Measurements from ENCODE around the gene LUZP2.

LUZP2 gene

DNA sequence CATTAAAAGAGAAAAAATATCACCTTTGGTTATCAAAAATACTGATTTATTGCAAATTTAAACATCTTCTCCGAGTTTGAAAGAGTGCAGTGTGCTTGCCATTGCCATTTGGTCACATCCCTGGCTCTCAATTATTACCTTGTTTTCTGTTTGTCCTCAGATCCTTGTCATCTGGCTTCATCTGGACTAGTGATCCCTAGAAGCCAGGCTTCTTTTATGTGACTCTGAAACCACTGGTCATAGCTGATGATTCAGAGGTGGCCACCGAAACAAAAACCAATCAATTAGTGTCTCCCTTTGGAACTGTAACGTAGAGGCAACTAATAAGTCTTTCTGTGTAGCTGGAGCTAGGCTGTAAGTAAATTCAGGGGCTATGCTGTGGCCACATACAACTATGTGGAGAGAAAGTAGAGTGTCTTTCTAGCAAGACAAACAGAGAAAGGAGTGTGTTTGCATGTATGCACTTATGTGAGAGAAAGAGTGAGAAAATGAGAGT, 237.9 kb downstream of the LUZP2 start:
- no peaks in the 10 kb centered on the region for H3K27me3 ChIP-seq (ENCODE audit: control insufficient read depth in 5 of 5, insufficient read depth in 4 of 5, low read length in 5 of 5)
- H3K36me3 ChIP-seq (ENCODE audit: control insufficient read depth in 5 of 5, insufficient read depth in 5 of 5, low read length in 5 of 5) = no peaks in the 10 kb centered on the region
- no peaks in the 10 kb centered on the region for H3K9me3 ChIP-seq (ENCODE audit: control insufficient read depth in 5 of 5, low read length in 5 of 5)
- no peak overlapping the region for H3K9ac ChIP-seq (ENCODE audit: low read length in 5 of 5)
- H3K4me3 ChIP-seq (ENCODE audit: low read depth in 1 of 5, low read length in 5 of 5) = no peak overlapping the region
- no peak overlapping the region for H3K27ac ChIP-seq (ENCODE audit: low read depth, low read length)
- H3K4me1 ChIP-seq (ENCODE audit: control insufficient read depth in 5 of 5, insufficient read depth in 5 of 5, low read length in 5 of 5) = no peaks in the 10 kb centered on the region

DNA sequence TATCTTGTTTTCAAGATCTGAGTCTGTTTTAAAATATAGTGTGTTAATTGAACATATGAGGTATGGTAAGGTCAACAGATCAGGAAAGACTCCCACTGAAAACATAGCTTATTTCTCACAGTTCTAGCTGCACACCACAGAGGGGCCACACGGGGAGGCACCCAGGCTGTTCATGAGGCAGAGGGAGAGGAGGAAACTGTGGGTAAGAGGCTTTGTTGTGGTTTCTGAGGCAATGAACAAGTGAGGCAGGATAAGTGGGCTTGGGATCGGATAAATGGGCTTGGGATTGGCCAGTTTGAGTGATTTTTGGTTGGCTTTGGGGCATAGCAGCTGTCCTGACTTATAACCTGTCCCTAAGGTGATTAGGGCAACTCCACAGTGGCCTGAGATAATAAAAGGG, 242.1 kb downstream of the LUZP2 start:
- Histone ChIP-seq H3K9me3 (ENCODE audit: control insufficient read depth in 5 of 5, low read length in 5 of 5) (no peaks in the 10 kb centered on the region), H3K36me3 (ENCODE audit: control insufficient read depth in 5 of 5, insufficient read depth in 5 of 5, low read length in 5 of 5) (no peaks in the 10 kb centered on the region), H3K4me3 (ENCODE audit: low read depth in 1 of 5, low read length in 5 of 5) (no peak overlapping the region)

DNA sequence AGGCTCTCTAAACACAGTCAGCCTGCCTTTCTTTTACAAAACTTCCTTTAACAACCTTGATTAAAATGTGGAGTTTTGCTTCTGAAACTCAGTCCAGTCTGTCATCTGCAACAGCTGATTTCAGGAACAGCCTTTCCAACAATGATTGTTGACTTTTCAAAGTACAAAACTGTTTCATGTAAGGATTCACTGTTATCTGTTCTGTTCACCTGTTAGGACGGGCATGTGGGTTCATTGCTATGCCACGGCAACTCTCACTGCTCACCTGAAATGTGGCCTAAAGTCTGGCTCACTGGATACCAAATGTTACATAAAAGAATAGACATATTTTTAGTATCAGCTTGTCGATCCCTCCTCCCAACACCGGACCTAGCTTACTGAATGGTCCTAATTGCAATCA, 242.8 kb downstream of the LUZP2 start:
- Histone ChIP-seq H3K9me3 (ENCODE audit: control insufficient read depth in 5 of 5, low read length in 5 of 5) (no peaks in the 10 kb centered on the region), H3K27ac (ENCODE audit: low read depth, low read length) (no peak overlapping the region), H3K27me3 (ENCODE audit: control insufficient read depth in 5 of 5, insufficient read depth in 4 of 5, low read length in 5 of 5) (no peaks in the 10 kb centered on the region), H3K9ac (ENCODE audit: low read length in 5 of 5) (no peak overlapping the region), H3K36me3 (ENCODE audit: control insufficient read depth in 5 of 5, insufficient read depth in 5 of 5, low read length in 5 of 5) (no peaks in the 10 kb centered on the region), H3K4me1 (ENCODE audit: control insufficient read depth in 5 of 5, insufficient read depth in 5 of 5, low read length in 5 of 5) (no peaks in the 10 kb centered on the region), H3K4me3 (ENCODE audit: low read depth in 1 of 5, low read length in 5 of 5) (no peak overlapping the region)

More for the DNA sequence above, 242.1 kb downstream of the LUZP2 start:
- no peak overlapping the region for H3K9ac ChIP-seq (ENCODE audit: low read length in 5 of 5)
- no peaks in the 10 kb centered on the region for H3K4me1 ChIP-seq (ENCODE audit: control insufficient read depth in 5 of 5, insufficient read depth in 5 of 5, low read length in 5 of 5)
- H3K27ac ChIP-seq (ENCODE audit: low read depth, low read length) = no peak overlapping the region
- no peaks in the 10 kb centered on the region for H3K27me3 ChIP-seq (ENCODE audit: control insufficient read depth in 5 of 5, insufficient read depth in 4 of 5, low read length in 5 of 5)

DNA sequence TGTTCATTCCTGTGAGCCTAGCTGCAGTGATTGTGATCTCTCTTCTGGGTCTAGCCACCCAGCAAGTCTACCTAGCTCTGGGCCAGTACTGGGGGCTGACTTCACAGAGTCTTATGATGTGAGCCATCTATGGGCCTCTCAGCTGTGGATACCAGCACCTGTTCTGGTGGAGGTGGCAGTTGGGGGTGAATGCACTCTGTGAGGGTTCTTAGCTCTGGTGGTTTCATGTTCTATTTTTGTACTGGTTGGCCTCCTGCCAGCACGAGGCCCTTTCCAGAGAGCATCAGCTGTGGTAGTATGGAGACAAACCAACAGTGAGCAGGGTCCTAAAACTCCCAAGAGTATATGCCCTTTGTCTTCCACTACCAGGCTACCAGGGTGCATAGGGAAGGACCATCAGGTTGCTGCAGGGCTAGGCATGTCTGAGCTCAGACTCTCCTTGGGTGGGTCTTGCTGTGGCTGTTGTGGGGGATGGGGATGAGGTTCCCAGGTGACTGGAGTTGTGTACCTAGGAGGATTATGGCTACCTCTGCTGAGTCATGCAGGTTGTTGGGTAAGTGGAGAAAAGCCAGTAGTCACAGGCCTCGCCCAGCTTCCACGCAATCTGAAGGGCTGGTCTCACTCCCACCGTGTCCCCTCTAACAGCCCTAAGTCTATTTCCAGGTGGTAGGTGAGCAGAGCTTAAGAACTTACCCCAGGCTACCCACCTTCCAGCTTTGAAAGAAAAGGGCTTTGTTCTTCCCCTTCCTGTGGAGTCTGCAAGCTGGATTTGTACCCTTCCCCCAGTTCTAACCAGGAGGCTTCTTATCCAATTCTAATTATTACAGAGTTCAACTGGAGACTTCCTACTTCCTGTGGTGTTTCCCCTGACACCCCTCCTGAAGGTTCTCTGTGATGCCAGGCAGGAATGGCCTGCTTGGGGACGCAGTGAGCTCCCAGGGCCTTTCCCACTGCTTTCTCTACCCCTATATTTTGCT, 250.7 kb downstream of the LUZP2 start:
- Histone ChIP-seq H3K9ac (ENCODE audit: low read length in 5 of 5) (no peak overlapping the region), H3K36me3 (ENCODE audit: control insufficient read depth in 5 of 5, insufficient read depth in 5 of 5, low read length in 5 of 5) (no peaks in the 10 kb centered on the region), H3K27ac (ENCODE audit: low read depth, low read length) (no peak overlapping the region), H3K4me3 (ENCODE audit: low read depth in 1 of 5, low read length in 5 of 5) (no peak overlapping the region), H3K9me3 (ENCODE audit: control insufficient read depth in 5 of 5, low read length in 5 of 5) (no peaks in the 10 kb centered on the region), H3K27me3 (ENCODE audit: control insufficient read depth in 5 of 5, insufficient read depth in 4 of 5, low read length in 5 of 5) (no peaks in the 10 kb centered on the region), H3K4me1 (ENCODE audit: control insufficient read depth in 5 of 5, insufficient read depth in 5 of 5, low read length in 5 of 5) (no peaks in the 10 kb centered on the region)

DNA sequence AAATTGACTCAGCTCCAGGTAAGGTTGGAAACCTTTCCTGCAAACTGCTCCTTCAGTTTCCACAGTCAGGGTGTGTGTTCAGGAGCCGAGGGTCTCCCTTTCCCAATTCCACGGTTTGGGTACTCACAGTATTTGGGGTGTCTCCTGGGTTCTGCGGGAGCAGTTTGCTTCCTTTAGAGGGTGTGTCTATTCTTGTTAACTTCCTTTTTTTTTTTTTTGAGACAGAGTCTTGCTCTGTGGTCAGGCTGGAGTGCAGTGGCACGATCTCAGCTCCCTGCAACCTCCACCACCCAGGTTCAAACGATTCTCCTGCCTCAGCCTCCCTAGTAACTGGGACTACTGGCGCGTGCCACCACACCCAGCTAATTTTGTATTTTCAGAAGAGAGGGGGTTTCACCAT, 251.4 kb downstream of the LUZP2 start:
- no peaks in the 10 kb centered on the region for H3K27me3 ChIP-seq (ENCODE audit: control insufficient read depth in 5 of 5, insufficient read depth in 4 of 5, low read length in 5 of 5)
- no peaks in the 10 kb centered on the region for H3K9me3 ChIP-seq (ENCODE audit: control insufficient read depth in 5 of 5, low read length in 5 of 5)
- H3K36me3 ChIP-seq (ENCODE audit: control insufficient read depth in 5 of 5, insufficient read depth in 5 of 5, low read length in 5 of 5) = no peaks in the 10 kb centered on the region
- H3K4me1 ChIP-seq (ENCODE audit: control insufficient read depth in 5 of 5, insufficient read depth in 5 of 5, low read length in 5 of 5) = no peaks in the 10 kb centered on the region
- H3K9ac ChIP-seq (ENCODE audit: low read length in 5 of 5) = no peak overlapping the region
- no peak overlapping the region for H3K4me3 ChIP-seq (ENCODE audit: low read depth in 1 of 5, low read length in 5 of 5)
- no peak overlapping the region for H3K27ac ChIP-seq (ENCODE audit: low read depth, low read length)

DNA sequence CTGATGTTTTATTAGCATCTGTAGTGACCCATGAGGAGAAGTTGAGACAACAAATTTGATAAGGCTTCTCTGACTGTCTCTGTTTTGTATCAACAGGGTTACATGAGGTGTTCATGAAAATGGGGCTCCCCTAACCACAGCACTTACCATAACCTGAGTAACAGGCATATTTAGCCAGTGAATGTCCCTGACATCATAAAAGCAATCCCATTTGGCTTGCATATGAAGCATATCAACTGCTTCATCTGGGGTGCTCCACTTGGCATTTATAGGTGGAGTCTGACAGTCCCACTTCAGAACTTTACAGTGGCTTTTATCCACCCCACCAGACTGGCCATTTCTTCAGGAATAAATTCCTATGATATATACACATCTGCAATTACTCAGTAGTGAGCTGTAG, 257.6 kb downstream of the LUZP2 start:
- no peaks in the 10 kb centered on the region for H3K4me1 ChIP-seq (ENCODE audit: control insufficient read depth in 5 of 5, insufficient read depth in 5 of 5, low read length in 5 of 5)
- no peaks in the 10 kb centered on the region for H3K27me3 ChIP-seq (ENCODE audit: control insufficient read depth in 5 of 5, insufficient read depth in 4 of 5, low read length in 5 of 5)
- H3K9ac ChIP-seq (ENCODE audit: low read length in 5 of 5) = no peak overlapping the region
- no peak overlapping the region for H3K27ac ChIP-seq (ENCODE audit: low read depth, low read length)
- H3K4me3 ChIP-seq (ENCODE audit: low read depth in 1 of 5, low read length in 5 of 5) = no peak overlapping the region
- H3K36me3 ChIP-seq (ENCODE audit: control insufficient read depth in 5 of 5, insufficient read depth in 5 of 5, low read length in 5 of 5) = no peaks in the 10 kb centered on the region
- no peaks in the 10 kb centered on the region for H3K9me3 ChIP-seq (ENCODE audit: control insufficient read depth in 5 of 5, low read length in 5 of 5)

DNA sequence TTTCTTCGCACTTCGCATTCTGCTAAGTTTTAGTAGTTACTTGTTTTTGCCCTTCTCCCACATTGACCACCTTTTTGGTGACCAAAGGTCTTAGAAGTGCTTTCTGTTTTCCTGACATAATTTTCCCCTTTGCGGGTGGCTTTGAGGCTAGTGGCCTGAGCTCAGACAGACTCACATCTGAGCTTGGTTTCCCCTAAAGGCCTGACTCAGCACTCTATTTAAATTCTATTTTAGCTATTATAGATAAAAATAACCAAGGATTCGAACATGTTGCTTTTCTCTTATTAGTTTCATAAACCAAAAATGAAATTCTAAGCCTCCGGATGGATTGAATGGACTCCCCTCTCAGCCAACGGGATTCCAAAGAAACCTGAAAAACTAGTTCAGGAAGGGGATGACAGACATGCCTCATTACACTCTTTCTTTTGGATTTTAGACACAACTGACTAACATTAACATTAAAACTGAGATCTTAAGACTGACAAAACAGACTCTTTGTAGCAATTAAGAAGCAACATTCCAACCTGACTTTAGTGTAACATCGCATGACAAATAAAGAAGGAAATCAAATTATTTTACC, 258.5 kb downstream of the LUZP2 start:
- no peaks in the 10 kb centered on the region for H3K27me3 ChIP-seq (ENCODE audit: control insufficient read depth in 5 of 5, insufficient read depth in 4 of 5, low read length in 5 of 5)
- no peaks in the 10 kb centered on the region for H3K36me3 ChIP-seq (ENCODE audit: control insufficient read depth in 5 of 5, insufficient read depth in 5 of 5, low read length in 5 of 5)
- no peaks in the 10 kb centered on the region for H3K4me1 ChIP-seq (ENCODE audit: control insufficient read depth in 5 of 5, insufficient read depth in 5 of 5, low read length in 5 of 5)
- H3K27ac ChIP-seq (ENCODE audit: low read depth, low read length) = no peak overlapping the region
- H3K4me3 ChIP-seq (ENCODE audit: low read depth in 1 of 5, low read length in 5 of 5) = no peak overlapping the region
- no peak overlapping the region for H3K9ac ChIP-seq (ENCODE audit: low read length in 5 of 5)
- no peaks in the 10 kb centered on the region for H3K9me3 ChIP-seq (ENCODE audit: control insufficient read depth in 5 of 5, low read length in 5 of 5)

DNA sequence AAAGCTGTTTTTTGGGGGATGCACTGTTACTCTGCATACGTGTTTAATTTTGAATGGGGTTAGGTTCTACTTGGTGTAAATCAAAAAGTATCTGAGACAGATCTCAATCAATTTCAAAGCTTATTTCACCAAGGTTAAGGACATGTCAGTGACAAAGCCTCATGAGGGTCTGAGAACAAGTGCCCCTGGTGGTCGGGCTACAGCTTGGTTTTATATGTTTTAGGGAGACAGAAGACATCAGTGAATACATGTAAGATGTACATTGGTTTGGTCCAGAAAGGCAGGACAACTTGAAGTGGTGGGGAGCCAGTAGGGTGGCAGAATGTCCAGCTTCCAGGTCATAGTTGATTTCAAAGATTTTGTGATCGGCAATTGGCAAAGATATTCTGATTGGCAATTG, 262.9 kb downstream of the LUZP2 start:
- Histone ChIP-seq H3K27ac (ENCODE audit: low read depth, low read length) (no peak overlapping the region), H3K4me3 (ENCODE audit: low read depth in 1 of 5, low read length in 5 of 5) (no peak overlapping the region), H3K27me3 (ENCODE audit: control insufficient read depth in 5 of 5, insufficient read depth in 4 of 5, low read length in 5 of 5) (no peaks in the 10 kb centered on the region), H3K9me3 (ENCODE audit: control insufficient read depth in 5 of 5, low read length in 5 of 5) (no peaks in the 10 kb centered on the region), H3K9ac (ENCODE audit: low read length in 5 of 5) (no peak overlapping the region), H3K36me3 (ENCODE audit: control insufficient read depth in 5 of 5, insufficient read depth in 5 of 5, low read length in 5 of 5) (no peaks in the 10 kb centered on the region), H3K4me1 (ENCODE audit: control insufficient read depth in 5 of 5, insufficient read depth in 5 of 5, low read length in 5 of 5) (no peaks in the 10 kb centered on the region)

DNA sequence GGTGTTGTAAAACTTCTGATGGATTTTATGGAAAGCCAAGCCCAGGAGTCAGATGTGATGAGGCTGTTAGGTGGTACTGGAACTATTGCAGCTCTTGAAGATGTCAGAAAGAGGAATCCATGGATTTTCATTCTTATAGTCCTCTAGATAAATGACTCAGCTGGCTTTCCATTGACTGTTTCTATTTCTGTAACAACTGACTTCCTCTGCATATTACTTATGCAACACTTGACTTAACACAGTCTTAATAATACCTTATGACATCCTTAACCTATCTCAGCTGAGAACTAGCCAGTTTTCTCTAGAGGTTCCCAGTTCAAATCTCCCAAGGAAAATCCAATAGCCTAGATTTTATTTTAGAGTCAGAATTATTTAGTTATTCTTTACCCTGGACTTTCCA, 263.8 kb downstream of the LUZP2 start:
- Histone ChIP-seq H3K9me3 (ENCODE audit: control insufficient read depth in 5 of 5, low read length in 5 of 5) (no peaks in the 10 kb centered on the region), H3K27ac (ENCODE audit: low read depth, low read length) (no peak overlapping the region)

DNA sequence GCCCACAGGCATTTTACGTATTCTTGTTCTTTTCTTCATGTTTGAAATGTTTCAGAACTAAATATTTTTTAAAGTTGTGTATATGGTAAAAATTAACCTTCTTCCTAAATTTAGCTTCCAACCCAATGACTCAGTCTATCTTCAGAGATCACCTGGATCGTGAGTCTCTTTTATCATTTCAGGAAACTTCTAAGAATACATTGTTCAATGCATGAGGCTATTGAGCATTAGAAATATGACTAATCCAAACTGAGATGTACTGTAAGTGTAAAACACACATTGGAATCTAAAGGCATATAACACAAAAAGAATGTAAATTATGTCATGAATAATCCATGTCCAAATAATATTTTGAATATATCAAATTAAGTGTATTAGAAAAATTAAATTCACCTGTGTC, 265.2 kb downstream of the LUZP2 start:
- H3K9ac ChIP-seq (ENCODE audit: low read length in 5 of 5) = no peak overlapping the region

More for the DNA sequence above, 263.8 kb downstream of the LUZP2 start:
- H3K36me3 ChIP-seq (ENCODE audit: control insufficient read depth in 5 of 5, insufficient read depth in 5 of 5, low read length in 5 of 5) = no peaks in the 10 kb centered on the region
- no peaks in the 10 kb centered on the region for H3K27me3 ChIP-seq (ENCODE audit: control insufficient read depth in 5 of 5, insufficient read depth in 4 of 5, low read length in 5 of 5)
- H3K4me3 ChIP-seq (ENCODE audit: low read depth in 1 of 5, low read length in 5 of 5) = no peak overlapping the region
- no peak overlapping the region for H3K9ac ChIP-seq (ENCODE audit: low read length in 5 of 5)
- no peaks in the 10 kb centered on the region for H3K4me1 ChIP-seq (ENCODE audit: control insufficient read depth in 5 of 5, insufficient read depth in 5 of 5, low read length in 5 of 5)

More for the DNA sequence above, 265.2 kb downstream of the LUZP2 start:
- Histone ChIP-seq H3K36me3 (ENCODE audit: control insufficient read depth in 5 of 5, insufficient read depth in 5 of 5, low read length in 5 of 5) (no peaks in the 10 kb centered on the region), H3K9me3 (ENCODE audit: control insufficient read depth in 5 of 5, low read length in 5 of 5) (no peaks in the 10 kb centered on the region), H3K27ac (ENCODE audit: low read depth, low read length) (no peak overlapping the region), H3K27me3 (ENCODE audit: control insufficient read depth in 5 of 5, insufficient read depth in 4 of 5, low read length in 5 of 5) (no peaks in the 10 kb centered on the region), H3K4me1 (ENCODE audit: control insufficient read depth in 5 of 5, insufficient read depth in 5 of 5, low read length in 5 of 5) (no peaks in the 10 kb centered on the region), H3K4me3 (ENCODE audit: low read depth in 1 of 5, low read length in 5 of 5) (no peak overlapping the region)
